Activated T-cell treated with anti-CD3 and anti-CD28 coated beads, Interleukin-2, amount 50 U/mL, for 1 hour (primary cell): ENCODE measurements around the gene TRMT112.
"Not testable (repeated sequence)": the region's sequence is repeated elsewhere in the genome, so short reads cannot be mapped to it uniquely, and the experiment has no call there.

Experiments
- DNase-seq: peaks from one replicate; pipeline ENCODE4 v3.0.0-alpha.2; 2020

TRMT112 gene

GRCh38 chr11:64327993-64328392, 10.6 kb upstream of the TRMT112 start:
- no peak for DNase-seq

GRCh38 chr11:64327375-64327774, 10.0 kb upstream of the TRMT112 start:
- DNase-seq = no peak

GRCh38 chr11:64324692-64325469, 7.5 kb upstream of the TRMT112 start:
- no peak for DNase-seq

GRCh38 chr11:64323984-64324383, 6.6 kb upstream of the TRMT112 start:
- not testable (repeated sequence) for DNase-seq

GRCh38 chr11:64323373-64323772, 6.0 kb upstream of the TRMT112 start:
- no peak for DNase-seq

- DNase-seq = no peak
Observed at GRCh38 chr11:64322925-64323260, 5.5 kb upstream of the TRMT112 start.

GRCh38 chr11:64321533-64321932, 4.2 kb upstream of the TRMT112 start:
- DNase-seq = no peak

GRCh38 chr11:64321026-64321425, 3.7 kb upstream of the TRMT112 start:
- DNase-seq = no peak

GRCh38 chr11:64320556-64320955, 3.2 kb upstream of the TRMT112 start:
- DNase-seq = no peak

GRCh38 chr11:64318766-64319761, 1.7 kb upstream of the TRMT112 start:
- no peak for DNase-seq

GRCh38 chr11:64317961-64318765, 804 bp upstream of the TRMT112 start, which contains the start of gene PRDX5:
Gene PRDX5 (plus strand): TSS chr11:64318121. CDS start chr11:64318216, 95 bp downstream.
- peak; percentile 94 for DNase-seq

GRCh38 chr11:64316672-64317324, 561 bp downstream of the TRMT112 start:
- DNase-seq = no peak

- not testable (repeated sequence) for DNase-seq
Observed at GRCh38 chr11:64315667-64316526, 1.5 kb downstream of the TRMT112 start.

GRCh38 chr11:64314805-64315561, 2.4 kb downstream of the TRMT112 start:
- no peak for DNase-seq

- DNase-seq = no peak
Observed at GRCh38 chr11:64314146-64314804, 3.1 kb downstream of the TRMT112 start.

- DNase-seq = no peak
Observed at GRCh38 chr11:64313491-64314145, 3.7 kb downstream of the TRMT112 start.

GRCh38 chr11:64312947-64313346, 4.4 kb downstream of the TRMT112 start:
- DNase-seq = no peak

GRCh38 chr11:64307795-64308194, 9.6 kb downstream of the TRMT112 start:
- DNase-seq = not testable (repeated sequence)

GRCh38 chr11:64306876-64307622, 10.3 kb downstream of the TRMT112 start:
- no peak for DNase-seq
